HPDE6-E6E7 (cell line): ENCODE measurements around the gene HTRA3.

ENCODE experiments used
- DNase-seq: peaks from one replicate; pipeline ENCODE4 v3.0.0; 2011; ENCODE audit warnings: missing footprints; ENCODE audit errors: extremely low spot score

Gene HTRA3

GRCh38 chr4:8269535-8270417, at the start of gene HTRA3:
Gene HTRA3, plus strand, starts transcription at chr4:8269754. Its CDS starts 215 bp downstream, at chr4:8269969.
- no peak for DNase-seq

DNA sequence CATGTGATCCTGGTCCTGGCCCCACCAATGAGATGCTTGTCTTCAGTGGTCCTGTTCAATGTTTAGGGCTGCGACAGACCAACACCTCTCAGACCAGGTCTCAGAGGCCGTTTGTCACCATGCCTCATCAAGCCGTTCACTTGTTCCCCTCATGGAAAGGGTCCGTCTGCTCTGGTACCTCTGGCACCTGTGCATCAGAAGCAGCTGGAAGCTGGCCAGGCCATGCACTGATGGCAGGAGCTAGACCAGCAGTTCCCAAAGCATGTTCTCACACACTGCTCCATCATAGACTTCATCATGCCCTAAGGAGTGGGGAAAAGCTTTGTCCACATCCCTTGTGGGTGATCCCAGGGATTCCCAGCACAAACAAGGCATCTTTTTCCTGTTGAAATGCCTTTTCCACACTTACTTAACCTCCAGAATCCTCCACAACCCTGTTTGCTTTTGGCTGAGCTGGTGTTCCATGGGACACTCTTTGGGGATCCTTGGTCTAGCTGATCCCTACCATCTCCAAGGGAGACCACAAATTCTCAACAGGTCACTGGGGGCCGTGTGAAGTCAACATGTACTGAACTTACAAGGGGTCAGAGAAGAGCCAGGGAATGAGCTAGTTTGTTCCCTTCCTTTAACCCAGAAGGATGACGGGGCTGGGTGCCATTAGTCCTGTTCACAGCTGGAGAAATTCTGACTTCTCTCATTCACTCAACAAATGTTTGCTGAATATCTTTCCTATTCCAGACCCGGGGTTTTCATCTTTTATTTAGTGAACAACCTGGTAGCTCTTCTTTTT, 48.7 kb upstream of the HTRA3 start:
- DNase-seq = no peak

GRCh38 chr4:8221476-8221875, 48.1 kb upstream of the HTRA3 start:
- DNase-seq = no peak

DNA sequence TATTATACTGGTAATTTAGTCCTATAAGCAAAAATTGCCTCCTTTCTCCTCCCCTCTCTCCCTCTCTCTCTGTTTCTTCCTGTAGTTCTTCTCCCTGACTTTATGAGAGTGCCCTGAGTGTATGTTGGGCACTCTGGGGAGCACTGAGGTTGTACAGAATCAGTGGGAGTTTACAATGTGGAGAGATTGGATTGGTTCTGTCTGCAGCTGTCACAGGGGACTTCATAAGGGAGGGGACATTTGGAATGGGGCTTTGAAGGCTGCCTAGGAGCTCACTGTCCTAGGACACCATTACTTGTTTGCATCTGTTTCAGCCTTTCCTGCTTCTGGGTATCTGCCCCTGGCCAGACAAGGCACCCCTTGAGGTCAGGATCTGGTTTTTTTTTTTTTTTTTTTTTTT, 47.6 kb upstream of the HTRA3 start:
- no peak for DNase-seq

DNA sequence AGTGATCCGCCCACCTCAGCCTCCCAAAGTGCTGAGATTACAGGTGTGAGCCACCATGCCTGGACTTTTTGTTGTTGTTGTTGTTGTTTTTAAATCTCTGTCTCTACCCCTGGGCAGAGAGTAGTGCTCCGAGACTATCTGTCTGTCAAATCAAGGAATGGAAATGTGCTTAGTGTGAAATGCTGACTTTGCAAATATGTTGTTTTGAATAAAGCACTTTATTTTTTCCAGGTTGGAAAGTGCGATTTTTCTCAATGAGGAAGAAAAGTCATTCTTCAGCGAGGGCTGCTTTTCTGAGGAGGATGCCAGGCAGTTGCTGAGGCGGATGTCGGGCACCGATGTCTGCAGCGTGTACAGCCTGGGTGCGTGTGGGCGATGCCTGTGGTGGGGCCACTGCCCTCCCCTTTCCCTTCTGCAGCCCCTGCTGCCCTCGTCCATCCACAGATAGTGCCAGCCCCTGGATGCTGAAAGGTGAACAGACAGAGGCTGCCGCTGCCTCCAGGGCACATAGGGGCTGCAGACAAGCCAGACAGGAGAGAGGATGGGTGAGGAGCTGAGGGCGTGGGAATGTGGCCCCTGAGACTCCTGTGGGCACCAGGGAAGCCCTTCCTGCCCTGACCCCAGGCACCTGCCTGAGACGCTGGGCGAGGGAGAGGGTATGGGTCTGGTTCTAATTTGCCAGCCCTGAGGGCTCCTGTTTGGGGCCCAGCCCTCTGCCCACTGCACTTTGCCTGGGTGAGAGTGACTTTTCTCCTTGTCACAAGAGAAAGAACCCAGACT, 46.8 kb upstream of the HTRA3 start:
- no peak for DNase-seq

GRCh38 chr4:8224267-8224974, 45.1 kb upstream of the HTRA3 start:
- no peak for DNase-seq

- no peak for DNase-seq
Observed at GRCh38 chr4:8224975-8225625, 44.5 kb upstream of the HTRA3 start.

DNA sequence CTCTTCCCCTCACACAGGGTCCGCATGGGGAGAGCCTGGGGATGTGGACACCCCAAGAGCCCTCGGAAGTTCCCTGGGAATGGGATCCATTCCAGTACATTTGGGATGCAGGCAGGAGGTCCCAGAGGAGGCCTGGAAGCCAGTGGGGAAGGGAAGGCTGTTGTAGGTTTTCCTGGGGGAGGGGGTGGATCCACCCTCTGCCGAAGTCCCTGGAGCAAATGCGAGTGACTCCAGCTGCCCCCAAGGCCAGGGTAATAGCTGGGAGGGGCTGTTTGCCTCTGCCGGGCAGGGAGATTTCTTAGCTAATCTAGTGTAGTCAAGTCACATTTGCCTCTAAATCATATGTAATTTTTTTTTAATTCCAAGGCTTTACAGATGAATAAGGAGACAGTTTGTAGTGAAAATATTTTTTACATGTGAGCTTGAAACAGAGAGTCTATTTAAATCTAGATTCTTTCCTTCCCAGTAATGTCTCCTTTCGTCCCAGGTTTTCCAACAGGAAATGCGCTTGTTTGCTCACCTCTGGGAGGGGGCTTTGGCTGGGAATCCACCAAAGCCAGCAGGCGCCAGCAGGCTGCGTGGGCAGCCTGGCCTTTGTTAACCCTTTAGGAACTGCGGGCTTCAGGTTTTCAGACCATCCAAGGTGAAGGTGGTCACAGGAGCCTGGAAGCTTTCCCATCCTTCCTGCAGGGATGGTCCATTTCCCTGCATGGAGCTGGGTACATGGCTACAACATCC, 43.7 kb upstream of the HTRA3 start:
- no peak for DNase-seq

- no peak for DNase-seq
Observed at GRCh38 chr4:8227201-8227770, 42.3 kb upstream of the HTRA3 start.

DNA sequence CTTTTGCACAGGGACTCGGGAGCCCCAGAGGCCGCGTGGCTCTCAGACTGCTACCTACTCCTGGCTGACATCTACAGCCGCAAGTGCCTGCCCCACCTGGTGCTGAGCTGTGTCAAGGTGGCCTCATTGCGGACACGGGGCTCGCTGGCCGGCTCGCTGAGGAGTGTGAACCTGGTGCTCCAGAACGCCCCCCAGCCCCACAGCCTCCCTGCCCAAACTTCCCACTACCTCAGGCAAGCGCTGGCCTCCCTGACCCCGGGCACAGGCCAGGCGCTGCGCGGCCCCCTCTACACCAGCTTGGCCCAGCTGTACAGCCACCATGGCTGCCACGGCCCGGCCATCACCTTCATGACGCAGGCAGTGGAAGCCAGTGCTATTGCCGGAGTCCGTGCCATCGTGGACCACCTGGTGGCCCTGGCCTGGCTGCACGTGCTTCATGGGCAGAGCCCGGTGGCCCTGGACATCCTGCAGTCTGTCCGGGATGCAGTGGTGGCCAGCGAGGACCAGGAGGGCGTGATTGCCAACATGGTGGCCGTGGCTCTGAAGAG, 41.7 kb upstream of the HTRA3 start:
- no peak for DNase-seq

DNA sequence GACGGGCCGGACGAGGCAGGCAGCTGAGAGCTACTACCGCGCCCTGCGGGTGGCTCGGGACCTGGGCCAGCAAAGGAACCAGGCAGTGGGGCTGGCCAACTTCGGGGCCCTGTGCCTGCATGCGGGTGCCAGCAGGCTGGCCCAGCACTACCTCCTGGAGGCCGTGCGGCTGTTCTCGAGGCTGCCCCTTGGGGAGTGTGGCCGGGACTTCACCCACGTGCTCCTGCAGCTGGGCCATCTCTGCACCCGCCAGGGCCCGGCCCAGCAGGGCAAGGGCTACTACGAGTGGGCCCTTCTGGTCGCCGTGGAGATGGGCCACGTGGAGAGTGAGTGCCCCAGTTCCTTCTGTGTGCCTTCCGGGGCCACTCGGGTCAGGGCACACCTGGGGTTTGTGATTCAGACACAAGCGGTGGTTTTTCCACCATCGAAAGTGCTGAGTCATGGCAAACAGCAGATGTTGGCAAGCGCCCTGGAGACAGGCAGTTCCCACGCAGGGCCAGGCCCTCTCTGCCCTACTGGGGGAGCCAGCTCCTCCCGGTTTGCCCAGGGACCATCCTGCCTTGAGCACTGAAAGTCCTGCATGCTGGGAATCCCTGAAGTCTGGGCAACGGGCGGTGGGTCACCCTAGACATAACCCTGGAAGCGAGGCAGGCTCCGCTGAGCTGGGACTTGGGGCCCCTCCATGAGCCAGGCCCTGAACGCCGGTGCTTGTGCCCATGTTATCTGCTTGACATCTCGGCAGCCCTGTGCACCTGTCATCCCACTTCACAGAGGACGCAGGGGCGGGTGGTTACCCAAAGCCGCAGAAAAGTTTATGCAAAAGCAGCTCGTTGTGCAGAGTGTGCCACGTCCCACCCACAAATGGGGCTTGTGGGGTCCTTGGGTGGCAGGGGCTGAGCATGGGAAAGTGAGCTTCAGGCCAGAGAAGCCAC, 41.0 kb upstream of the HTRA3 start:
- peak; percentile 58 for DNase-seq

GRCh38 chr4:8229331-8229975, 40.1 kb upstream of the HTRA3 start:
- DNase-seq = no peak

- no peak for DNase-seq
Observed at GRCh38 chr4:8230033-8230432, 39.5 kb upstream of the HTRA3 start.

GRCh38 chr4:8230891-8231290, 38.7 kb upstream of the HTRA3 start:
- no peak for DNase-seq

- no peak for DNase-seq
Observed at GRCh38 chr4:8231551-8232049, 38.0 kb upstream of the HTRA3 start.

DNA sequence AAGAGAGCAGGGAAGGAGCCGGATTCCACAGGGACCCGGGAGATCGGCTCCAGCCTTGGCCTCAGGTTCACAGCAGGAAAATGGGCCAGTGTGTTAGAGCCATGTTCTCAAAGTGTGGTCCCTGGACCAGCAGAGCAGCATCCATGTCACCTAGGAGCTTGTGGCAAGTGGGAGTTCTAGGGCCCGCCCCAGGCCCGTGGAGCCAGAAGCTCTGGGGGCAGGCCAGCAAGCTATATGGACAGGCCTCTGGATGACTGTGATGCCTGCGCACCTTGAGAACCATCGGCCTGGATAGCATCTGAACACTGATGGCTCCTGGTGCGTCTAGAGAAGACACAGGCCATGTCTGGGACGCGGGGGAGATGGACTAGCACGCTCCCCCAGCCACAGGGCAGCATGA, 36.8 kb upstream of the HTRA3 start:
- DNase-seq = no peak

- no peak for DNase-seq
Observed at GRCh38 chr4:8233672-8234484, 35.7 kb upstream of the HTRA3 start.
